ENCODE results near the gene TAOK1. TPM values are rescaled to one million over a fixed set of nuclear protein-coding genes. Genes with fewer than 3 reads are reported as not detected.

TAOK1 gene
- polyA plus RNA-seq, 2 donors = 5.4 to 7.9 TPM

DNA sequence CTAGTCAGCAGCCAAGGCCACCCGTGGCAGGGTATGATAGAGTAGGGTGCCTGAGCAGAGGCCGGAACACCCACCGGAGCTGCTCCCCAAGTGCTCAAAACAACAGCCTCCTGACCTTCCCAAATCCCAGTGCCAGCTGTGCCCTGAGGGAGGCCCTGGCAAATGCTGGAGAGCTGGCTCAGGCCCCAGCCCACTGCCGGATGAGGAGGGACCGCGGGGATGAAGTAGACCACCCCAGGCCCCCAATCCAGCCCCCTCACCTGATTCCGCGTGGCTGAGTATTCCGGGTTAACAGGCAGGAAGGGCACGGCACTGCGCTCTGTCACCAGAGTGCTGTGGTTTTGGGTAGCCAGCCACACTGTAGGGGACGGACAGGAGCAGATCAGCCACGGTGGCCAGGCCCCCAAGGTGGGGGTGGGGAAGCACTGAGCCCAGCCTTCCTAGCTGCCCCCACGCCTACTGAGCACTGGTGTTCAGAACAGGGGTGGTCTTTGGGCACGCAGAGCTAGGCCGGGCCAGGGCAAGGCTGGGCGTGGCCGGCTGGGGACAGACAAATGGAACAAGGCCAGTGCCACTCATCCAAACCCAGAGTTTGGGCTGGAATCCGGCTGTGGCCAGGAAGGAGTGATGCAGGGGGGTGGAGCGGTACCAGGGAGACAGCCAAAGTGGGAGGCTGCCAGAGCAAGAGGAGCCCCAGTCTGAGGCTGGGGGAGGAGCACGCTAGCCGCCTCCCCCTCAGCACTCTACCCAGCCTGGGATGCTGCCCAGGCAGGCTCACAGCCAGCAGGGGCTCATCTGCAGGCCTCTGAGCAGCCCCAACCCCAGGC is 187.4 kb downstream of the TAOK1 start:
- WGBS, 2 donors = 58 to 76% methylated on average over 22 of the region's 22 CpGs
- no peak overlapping the region for H3K4me3 ChIP-seq (ENCODE audit: low read depth in 1 of 2, low read length in 2 of 2)
- no peaks in the 10 kb centered on the region for H3K9me3 ChIP-seq (ENCODE audit: control insufficient read depth in 2 of 2, insufficient read depth in 1 of 2, low read depth in 1 of 2, low read length in 1 of 2)
- peaks cover 6 to 58% of the 10 kb centered on the region in 2 donors for H3K36me3 ChIP-seq (ENCODE audit: control insufficient read depth in 2 of 2, insufficient read depth in 2 of 2, low read length in 1 of 2)
- H3K27me3 ChIP-seq (ENCODE audit: control insufficient read depth in 1 of 2, insufficient read depth in 2 of 2, low read length in 2 of 2) = no peaks in the 10 kb centered on the region
- no peak overlapping the region for H3K27ac ChIP-seq (ENCODE audit: low read depth in 2 of 2, low read length in 1 of 2)
- peaks cover 0 to 8% of the 10 kb centered on the region in 2 donors for H3K4me1 ChIP-seq (ENCODE audit: control insufficient read depth in 2 of 2, insufficient read depth in 2 of 2, low read length in 1 of 2)

DNA sequence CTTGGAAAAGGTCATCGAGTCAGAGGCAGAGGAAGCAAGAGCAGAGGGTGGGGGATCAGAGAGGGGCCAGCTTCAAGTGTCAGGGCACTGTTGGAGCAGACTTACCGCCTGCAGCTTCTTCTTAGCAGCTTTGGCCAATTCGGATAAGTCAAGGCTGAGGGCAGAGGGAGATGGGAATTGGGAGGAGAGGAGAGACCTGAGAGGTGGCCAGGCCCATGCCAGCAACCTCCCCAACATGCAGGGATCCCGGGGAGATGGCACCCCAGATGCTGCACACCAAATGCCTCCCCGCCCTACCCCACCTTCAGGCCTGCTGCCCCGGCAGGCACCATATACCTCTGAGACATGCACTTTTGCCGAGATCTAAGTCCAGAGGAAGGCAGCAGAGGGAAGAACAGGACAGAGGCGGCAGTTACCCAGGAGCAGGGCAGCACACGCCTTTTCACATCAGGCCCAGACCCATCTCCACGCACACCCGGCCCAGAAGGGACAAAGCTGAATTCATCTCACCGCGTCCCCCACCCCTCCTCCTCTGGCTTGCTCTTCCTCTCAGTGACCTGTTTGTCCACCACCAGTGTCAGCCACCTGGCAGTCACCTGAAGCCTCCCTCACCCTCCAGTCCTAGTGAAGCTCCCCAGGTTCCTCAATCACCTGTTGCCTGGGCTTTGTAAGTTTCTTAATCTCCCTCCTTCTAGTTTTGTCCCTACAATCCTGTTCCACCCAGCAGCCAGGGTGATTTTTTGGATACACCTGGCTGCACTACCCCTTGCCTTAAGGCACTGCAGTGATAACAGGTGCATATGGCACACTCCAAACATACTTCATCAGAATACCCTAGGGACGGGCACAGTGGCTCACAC is 188.7 kb downstream of the TAOK1 start:
- Histone ChIP-seq H3K27ac (ENCODE audit: low read depth in 2 of 2, low read length in 1 of 2) (no peak overlapping the region), H3K4me1 (ENCODE audit: control insufficient read depth in 2 of 2, insufficient read depth in 2 of 2, low read length in 1 of 2) (peaks cover 7 to 21% of the 10 kb centered on the region in 2 donors), H3K4me3 (ENCODE audit: low read depth in 1 of 2, low read length in 2 of 2) (no peak overlapping the region), H3K27me3 (ENCODE audit: control insufficient read depth in 1 of 2, insufficient read depth in 2 of 2, low read length in 2 of 2) (no peaks in the 10 kb centered on the region), H3K9me3 (ENCODE audit: control insufficient read depth in 2 of 2, insufficient read depth in 1 of 2, low read depth in 1 of 2, low read length in 1 of 2) (no peaks in the 10 kb centered on the region), H3K36me3 (ENCODE audit: control insufficient read depth in 2 of 2, insufficient read depth in 2 of 2, low read length in 1 of 2) (peaks cover 6 to 63% of the 10 kb centered on the region in 2 donors)
- WGBS, 2 donors = 80 to 86% methylated on average over 14 of the region's 14 CpGs

DNA sequence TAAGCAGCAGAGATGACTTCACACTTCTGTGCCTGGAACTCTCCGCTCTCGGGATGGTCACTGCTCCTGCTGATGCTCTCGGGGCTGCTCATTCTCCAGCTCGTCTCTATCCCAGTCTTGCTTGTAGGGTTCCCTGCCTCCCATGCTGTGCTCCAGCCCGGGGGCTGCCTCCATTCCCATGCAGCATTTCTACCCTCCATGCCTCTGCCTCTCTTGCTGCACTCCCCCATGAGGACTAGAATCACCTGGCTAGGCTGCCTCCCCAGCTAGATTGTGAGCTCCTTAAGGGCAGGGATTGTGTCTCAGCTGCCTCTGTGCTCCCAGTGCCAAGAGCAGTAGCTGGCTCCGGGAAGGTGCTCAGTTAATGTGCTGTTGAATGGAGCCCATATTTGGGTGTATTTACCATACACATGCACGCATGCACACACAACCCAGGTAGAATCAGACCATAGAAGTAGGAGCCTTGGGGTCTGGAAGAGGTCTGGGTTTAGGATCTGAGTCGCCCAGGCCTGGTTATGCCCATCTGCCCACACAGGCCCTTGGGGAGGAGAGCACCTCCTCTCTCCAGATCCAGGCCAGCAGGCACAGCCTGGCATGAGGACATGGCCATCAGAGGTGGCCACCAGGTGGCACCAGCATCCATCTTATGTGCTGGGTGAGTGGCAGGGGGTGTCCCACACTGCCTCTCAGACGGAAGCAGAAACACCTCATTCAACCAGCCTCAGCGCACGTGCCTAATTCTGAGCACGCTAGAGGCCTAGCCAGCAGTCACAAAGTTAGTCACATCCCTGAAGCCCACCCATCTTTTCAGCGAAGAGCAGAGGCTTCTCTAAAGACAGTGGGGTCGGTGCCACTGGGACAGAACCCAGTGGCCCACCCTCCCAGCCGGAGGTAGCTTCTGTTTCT is 190.0 kb downstream of the TAOK1 start:
- Histone ChIP-seq H3K4me1 (ENCODE audit: control insufficient read depth in 2 of 2, insufficient read depth in 2 of 2, low read length in 1 of 2) (peaks cover 7 to 29% of the 10 kb centered on the region in 2 donors), H3K4me3 (ENCODE audit: low read depth in 1 of 2, low read length in 2 of 2) (no peak overlapping the region), H3K9me3 (ENCODE audit: control insufficient read depth in 2 of 2, insufficient read depth in 1 of 2, low read depth in 1 of 2, low read length in 1 of 2) (no peaks in the 10 kb centered on the region), H3K36me3 (ENCODE audit: control insufficient read depth in 2 of 2, insufficient read depth in 2 of 2, low read length in 1 of 2) (peaks cover 6 to 54% of the 10 kb centered on the region in 2 donors), H3K27me3 (ENCODE audit: control insufficient read depth in 1 of 2, insufficient read depth in 2 of 2, low read length in 2 of 2) (no peaks in the 10 kb centered on the region), H3K27ac (ENCODE audit: low read depth in 2 of 2, low read length in 1 of 2) (peak overlapping the region; percentile 1 to 27)
- 55 to 57% methylated on average over 15 of the region's 15 CpGs for WGBS, 2 donors

DNA sequence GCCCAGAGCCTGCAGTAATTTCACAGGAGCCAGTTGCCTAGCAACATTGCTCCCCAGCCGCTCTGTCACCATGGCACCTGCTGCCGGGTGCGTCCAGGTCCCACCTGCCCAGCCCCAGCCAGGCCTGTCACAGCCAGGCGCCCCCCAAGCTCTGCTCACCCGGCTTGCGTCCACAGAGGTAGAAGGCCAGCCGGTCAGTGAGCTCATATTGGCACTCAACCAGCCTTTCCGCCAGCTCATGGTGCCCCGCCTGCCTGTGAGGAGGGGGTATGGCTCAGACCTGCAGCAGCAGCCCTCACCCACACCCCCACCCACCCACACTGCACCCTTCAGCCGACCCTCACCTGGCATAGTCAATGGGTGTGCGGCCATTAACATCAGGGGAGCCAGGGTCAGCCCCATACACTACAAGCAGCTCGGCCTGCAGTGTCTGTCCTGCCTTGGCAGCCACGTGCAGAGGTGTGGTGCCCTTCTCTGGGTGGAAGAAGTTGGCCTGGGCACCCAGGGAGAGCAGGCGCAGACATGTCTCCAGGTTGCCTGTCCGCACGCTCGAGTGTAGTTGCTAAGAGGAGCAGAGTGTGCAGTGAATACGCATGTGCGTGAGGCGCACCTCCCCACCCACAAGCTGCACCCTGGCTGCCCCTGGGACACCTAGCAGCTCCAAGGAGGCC is 191.6 kb downstream of the TAOK1 start:
- H3K27me3 ChIP-seq (ENCODE audit: control insufficient read depth in 1 of 2, insufficient read depth in 2 of 2, low read length in 2 of 2) = no peaks in the 10 kb centered on the region
- H3K4me1 ChIP-seq (ENCODE audit: control insufficient read depth in 2 of 2, insufficient read depth in 2 of 2, low read length in 1 of 2) = peaks cover 7 to 33% of the 10 kb centered on the region in 2 donors
- no peak overlapping the region for H3K4me3 ChIP-seq (ENCODE audit: low read depth in 1 of 2, low read length in 2 of 2)
- H3K36me3 ChIP-seq (ENCODE audit: control insufficient read depth in 2 of 2, insufficient read depth in 2 of 2, low read length in 1 of 2) = peaks cover 2 to 38% of the 10 kb centered on the region in 2 donors
- H3K27ac ChIP-seq (ENCODE audit: low read depth in 2 of 2, low read length in 1 of 2) = peak overlapping the region; percentile 50 to 68
- 53 to 70% methylated on average over 20 of the region's 20 CpGs for WGBS, 2 donors
- no peaks in the 10 kb centered on the region for H3K9me3 ChIP-seq (ENCODE audit: control insufficient read depth in 2 of 2, insufficient read depth in 1 of 2, low read depth in 1 of 2, low read length in 1 of 2)

DNA sequence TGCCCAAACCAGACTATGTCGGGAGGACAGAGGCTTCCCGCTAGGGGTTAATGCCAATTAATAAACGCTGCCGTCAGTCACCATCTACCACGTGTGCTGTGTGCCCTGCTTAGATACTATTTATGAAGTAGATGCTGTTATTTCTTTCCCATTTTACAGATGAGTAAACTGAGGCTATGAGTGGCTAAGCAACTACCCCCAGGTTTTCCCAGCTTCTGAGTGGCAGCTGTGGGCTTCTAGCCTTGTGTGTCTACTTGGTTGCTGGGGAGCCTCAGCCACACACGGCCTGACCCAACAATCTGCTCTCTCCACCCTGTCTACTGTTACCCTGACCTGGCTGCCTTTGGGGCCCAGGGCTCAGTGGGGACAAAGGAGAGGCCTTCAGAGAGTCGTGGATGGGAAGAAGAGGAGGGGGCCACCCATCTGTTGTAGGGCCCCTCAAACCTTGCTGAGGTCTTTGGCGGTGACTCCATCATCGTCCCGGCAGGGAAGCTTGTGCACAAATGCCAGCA is 192.1 kb downstream of the TAOK1 start:
- Histone ChIP-seq H3K9me3 (ENCODE audit: control insufficient read depth in 2 of 2, insufficient read depth in 1 of 2, low read depth in 1 of 2, low read length in 1 of 2) (no peaks in the 10 kb centered on the region), H3K36me3 (ENCODE audit: control insufficient read depth in 2 of 2, insufficient read depth in 2 of 2, low read length in 1 of 2) (peaks cover 2 to 32% of the 10 kb centered on the region in 2 donors), H3K27me3 (ENCODE audit: control insufficient read depth in 1 of 2, insufficient read depth in 2 of 2, low read length in 2 of 2) (no peaks in the 10 kb centered on the region), H3K4me3 (ENCODE audit: low read depth in 1 of 2, low read length in 2 of 2) (no peak overlapping the region), H3K27ac (ENCODE audit: low read depth in 2 of 2, low read length in 1 of 2) (peak overlapping the region in 1 of 2 donors; percentile 67), H3K4me1 (ENCODE audit: control insufficient read depth in 2 of 2, insufficient read depth in 2 of 2, low read length in 1 of 2) (peaks cover 7 to 38% of the 10 kb centered on the region in 2 donors)
- WGBS, 2 donors = 59 to 76% methylated on average over 10 of the region's 10 CpGs

DNA sequence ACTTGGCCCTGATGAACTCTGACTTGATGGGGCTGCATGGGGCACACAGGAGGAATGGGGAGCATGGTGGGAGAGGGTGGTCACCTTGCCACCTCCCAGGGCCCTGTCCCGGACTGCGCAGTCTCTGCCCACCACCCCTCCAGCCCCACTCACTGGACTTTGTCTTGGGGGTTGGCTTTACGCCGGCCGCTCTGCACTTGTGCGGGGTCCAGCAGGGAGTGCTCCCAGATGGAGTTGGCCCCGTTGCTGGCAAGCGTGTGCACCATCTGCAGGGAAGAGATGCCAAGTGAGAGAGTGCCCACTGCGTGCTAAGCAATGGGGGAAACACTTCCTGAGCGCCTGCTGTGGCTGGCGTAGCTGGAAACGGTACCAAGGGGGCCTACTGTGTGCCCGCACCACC is 192.6 kb downstream of the TAOK1 start:
- no peaks in the 10 kb centered on the region for H3K9me3 ChIP-seq (ENCODE audit: control insufficient read depth in 2 of 2, insufficient read depth in 1 of 2, low read depth in 1 of 2, low read length in 1 of 2)
- WGBS, 2 donors = 93% methylated on average over 13 of the region's 13 CpGs
- H3K4me1 ChIP-seq (ENCODE audit: control insufficient read depth in 2 of 2, insufficient read depth in 2 of 2, low read length in 1 of 2) = peaks cover 7 to 40% of the 10 kb centered on the region in 2 donors
- no peaks in the 10 kb centered on the region for H3K27me3 ChIP-seq (ENCODE audit: control insufficient read depth in 1 of 2, insufficient read depth in 2 of 2, low read length in 2 of 2)
- no peak overlapping the region for H3K4me3 ChIP-seq (ENCODE audit: low read depth in 1 of 2, low read length in 2 of 2)
- H3K36me3 ChIP-seq (ENCODE audit: control insufficient read depth in 2 of 2, insufficient read depth in 2 of 2, low read length in 1 of 2) = peaks cover 2 to 32% of the 10 kb centered on the region in 2 donors
- peak overlapping the region in 1 of 2 donors; percentile 67 for H3K27ac ChIP-seq (ENCODE audit: low read depth in 2 of 2, low read length in 1 of 2)

DNA sequence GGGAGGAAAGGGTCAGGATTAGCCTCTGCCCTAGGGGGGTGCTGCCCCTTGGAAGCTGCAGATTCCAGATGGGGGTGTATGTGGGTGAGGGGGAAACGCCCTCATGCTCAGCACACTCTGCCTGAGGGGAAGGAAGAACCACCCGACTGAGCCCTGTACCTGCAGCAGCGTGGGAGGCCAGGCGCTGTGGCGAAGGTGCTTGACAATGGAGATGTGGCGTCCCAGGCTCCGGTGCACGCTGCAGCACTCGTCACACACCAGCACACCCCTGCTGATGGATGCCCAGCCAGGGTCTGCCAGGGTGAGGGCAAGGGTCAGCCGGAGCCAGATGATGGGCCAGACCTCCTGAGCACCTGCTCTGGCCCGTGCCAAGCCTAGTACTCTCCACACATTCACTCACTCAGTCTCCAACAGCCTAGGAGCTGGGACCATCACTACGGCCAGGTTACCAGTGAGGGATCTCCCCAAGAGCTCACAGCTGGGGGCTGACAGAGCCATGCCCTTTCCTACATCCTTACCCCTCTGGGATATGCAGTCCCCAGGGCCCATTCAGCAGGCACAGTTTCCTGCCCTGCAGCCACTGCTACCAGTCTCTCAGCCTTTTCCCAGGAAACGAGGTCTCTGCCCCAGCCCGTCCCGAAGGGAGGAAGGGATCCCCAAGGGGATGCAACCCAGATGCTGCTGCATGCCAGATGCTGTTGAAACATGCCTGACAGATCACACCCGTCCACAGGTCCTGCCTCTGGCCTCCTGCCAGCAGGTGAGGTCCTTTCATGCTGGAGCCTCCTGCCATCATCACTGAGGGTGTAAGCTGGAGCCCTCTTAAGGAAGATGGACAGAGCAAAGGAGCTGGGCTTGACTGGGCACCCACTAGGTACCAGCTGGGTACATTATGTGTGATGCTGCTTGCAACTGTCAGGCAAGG is 193.4 kb downstream of the TAOK1 start:
- H3K27ac ChIP-seq (ENCODE audit: low read depth in 2 of 2, low read length in 1 of 2) = peak overlapping the region; percentile 40 to 50
- H3K9me3 ChIP-seq (ENCODE audit: control insufficient read depth in 2 of 2, insufficient read depth in 1 of 2, low read depth in 1 of 2, low read length in 1 of 2) = no peaks in the 10 kb centered on the region
- WGBS, 2 donors = 65 to 77% methylated on average over 16 of the region's 16 CpGs
- peaks cover 2 to 24% of the 10 kb centered on the region in 2 donors for H3K36me3 ChIP-seq (ENCODE audit: control insufficient read depth in 2 of 2, insufficient read depth in 2 of 2, low read length in 1 of 2)
- no peak overlapping the region for H3K4me3 ChIP-seq (ENCODE audit: low read depth in 1 of 2, low read length in 2 of 2)
- peaks cover 13 to 48% of the 10 kb centered on the region in 2 donors for H3K4me1 ChIP-seq (ENCODE audit: control insufficient read depth in 2 of 2, insufficient read depth in 2 of 2, low read length in 1 of 2)
- H3K27me3 ChIP-seq (ENCODE audit: control insufficient read depth in 1 of 2, insufficient read depth in 2 of 2, low read length in 2 of 2) = no peaks in the 10 kb centered on the region
